OCI-LY1 (cell line): ENCODE results near the gene E2F8.

Source experiments
- H2AFZ ChIP-seq: fragments of 200-600 bp; sonication (generic), shearing (Covaris generic); 2 replicates; pipeline ENCODE4 v1.6.0; 2014; ENCODE audit warnings: antibody characterized with exemption, mild to moderate bottlenecking, low read length
- H3F3A ChIP-seq: fragments of 200-600 bp; sonication (generic), shearing (Covaris generic); 2 replicates; pipeline ENCODE4 v1.6.0; 2014; ENCODE audit warnings: mild to moderate bottlenecking, antibody characterized with exemption, low read length, moderate library complexity; ENCODE audit not compliant: insufficient read depth
- H3K27ac ChIP-seq: fragments of 200-600 bp; sonication (generic); 2 replicates; pipeline ENCODE4 v1.5.1; 2014; ENCODE audit warnings: low read length, mixed run types, mild to moderate bottlenecking, low read depth; ENCODE audit not compliant: poor library complexity, severe bottlenecking
- H3K27me3 ChIP-seq: fragments of 200-600 bp; sonication (generic); 2 replicates; pipeline ENCODE4 v1.6.0; 2014; ENCODE audit warnings: antibody characterized with exemption, mild to moderate bottlenecking, low read length, moderate library complexity; ENCODE audit not compliant: insufficient read depth
- H3K36me3 ChIP-seq: fragments of 200-600 bp; sonication (generic); 2 replicates; pipeline ENCODE4 v1.6.1; 2014; ENCODE audit warnings: mild to moderate bottlenecking, antibody characterized with exemption, low read length, moderate library complexity, mixed read lengths; ENCODE audit not compliant: insufficient read depth
- H3K4me1 ChIP-seq: fragments of 200-600 bp; sonication (generic); 2 replicates; pipeline ENCODE4 v1.5.1; 2014; ENCODE audit warnings: mild to moderate bottlenecking, low read length, moderate library complexity; ENCODE audit not compliant: insufficient read depth, severe bottlenecking
- H3K4me2 ChIP-seq: fragments of 200-600 bp; sonication (generic), shearing (Covaris generic); 2 replicates; pipeline ENCODE4 v1.6.1; 2014; ENCODE audit warnings: low read length
- H3K4me3 ChIP-seq: fragments of 200-600 bp; sonication (generic); 2 replicates; pipeline ENCODE4 v1.5.1; 2014; ENCODE audit warnings: low read length, low read depth, mild to moderate bottlenecking, mixed read lengths; ENCODE audit not compliant: poor library complexity, severe bottlenecking
- H3K79me2 ChIP-seq: fragments of 200-600 bp; shearing (Covaris generic); 2 replicates; pipeline ENCODE4 v1.6.1; 2016; ENCODE audit warnings: mixed run types, low read length, mixed read lengths; ENCODE audit not compliant: insufficient read depth
- H3K9ac ChIP-seq: fragments of 200-600 bp; sonication (generic), shearing (Covaris generic); 2 replicates; pipeline ENCODE4 v1.6.1; 2014; ENCODE audit warnings: mild to moderate bottlenecking, low read length, mixed read lengths
- H3K9me2 ChIP-seq: fragments of 200-600 bp; sonication (generic), shearing (Covaris generic); 2 replicates; pipeline ENCODE4 v1.6.1; 2014; ENCODE audit warnings: low read depth, mild to moderate bottlenecking, low read length, mixed read lengths
- H3K9me3 ChIP-seq: fragments of 200-600 bp; shearing (Covaris generic); 2 replicates; pipeline ENCODE4 v1.6.1; 2014; ENCODE audit warnings: low read length, mixed read lengths
- H4K20me1 ChIP-seq: fragments of 200-600 bp; sonication (generic), shearing (Covaris generic); 2 replicates; pipeline ENCODE4 v1.6.0; 2016; ENCODE audit warnings: mild to moderate bottlenecking, low read length; ENCODE audit not compliant: insufficient read depth
- EZH2 ChIP-seq: fragments of 200-600 bp; sonication (generic), shearing (Covaris generic); IDR thresholded peaks from 2 replicates; pipeline ENCODE4 v1.8.0; 2017; ENCODE audit warnings: borderline replicate concordance, mixed run types, mild to moderate bottlenecking, antibody characterized with exemption, low read length, moderate library complexity, mixed read lengths
- TF ChIP-seq, protein P1 (sequence below): fragments of 200-600 bp; sonication (generic), shearing (Covaris generic); IDR thresholded peaks from 2 replicates; pipeline ENCODE4 v1.5.1; 2017; ENCODE audit warnings: mild to moderate bottlenecking, antibody characterized with exemption, low read length, moderate library complexity, mixed read lengths

E2F8 gene

GRCh38 chr11:19216021-19216420, 24.7 kb downstream of the E2F8 start:
- Histone ChIP-seq H2AFZ (no peak overlapping the region), H3K9me3 (no peaks in the 10 kb centered on the region), H3K9ac (no peak overlapping the region), H3K9me2 (no peaks in the 10 kb centered on the region), H3F3A (0 out of 2 replicates have a peak, but pooled peaks cover 4% of the 10 kb centered on the region), H3K79me2 (no peaks in the 10 kb centered on the region), H3K27me3 (no peaks in the 10 kb centered on the region), H3K27ac (no peak overlapping the region), H3K36me3 (no peaks in the 10 kb centered on the region), H4K20me1 (no peaks in the 10 kb centered on the region), H3K4me3 (no peak overlapping the region), H3K4me2 (no peak overlapping the region), H3K4me1 (no peaks in the 10 kb centered on the region)
- TF ChIP-seq, protein P1, sequence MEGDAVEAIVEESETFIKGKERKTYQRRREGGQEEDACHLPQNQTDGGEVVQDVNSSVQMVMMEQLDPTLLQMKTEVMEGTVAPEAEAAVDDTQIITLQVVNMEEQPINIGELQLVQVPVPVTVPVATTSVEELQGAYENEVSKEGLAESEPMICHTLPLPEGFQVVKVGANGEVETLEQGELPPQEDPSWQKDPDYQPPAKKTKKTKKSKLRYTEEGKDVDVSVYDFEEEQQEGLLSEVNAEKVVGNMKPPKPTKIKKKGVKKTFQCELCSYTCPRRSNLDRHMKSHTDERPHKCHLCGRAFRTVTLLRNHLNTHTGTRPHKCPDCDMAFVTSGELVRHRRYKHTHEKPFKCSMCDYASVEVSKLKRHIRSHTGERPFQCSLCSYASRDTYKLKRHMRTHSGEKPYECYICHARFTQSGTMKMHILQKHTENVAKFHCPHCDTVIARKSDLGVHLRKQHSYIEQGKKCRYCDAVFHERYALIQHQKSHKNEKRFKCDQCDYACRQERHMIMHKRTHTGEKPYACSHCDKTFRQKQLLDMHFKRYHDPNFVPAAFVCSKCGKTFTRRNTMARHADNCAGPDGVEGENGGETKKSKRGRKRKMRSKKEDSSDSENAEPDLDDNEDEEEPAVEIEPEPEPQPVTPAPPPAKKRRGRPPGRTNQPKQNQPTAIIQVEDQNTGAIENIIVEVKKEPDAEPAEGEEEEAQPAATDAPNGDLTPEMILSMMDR = no peak
- no peak for TF ChIP-seq EZH2

DNA sequence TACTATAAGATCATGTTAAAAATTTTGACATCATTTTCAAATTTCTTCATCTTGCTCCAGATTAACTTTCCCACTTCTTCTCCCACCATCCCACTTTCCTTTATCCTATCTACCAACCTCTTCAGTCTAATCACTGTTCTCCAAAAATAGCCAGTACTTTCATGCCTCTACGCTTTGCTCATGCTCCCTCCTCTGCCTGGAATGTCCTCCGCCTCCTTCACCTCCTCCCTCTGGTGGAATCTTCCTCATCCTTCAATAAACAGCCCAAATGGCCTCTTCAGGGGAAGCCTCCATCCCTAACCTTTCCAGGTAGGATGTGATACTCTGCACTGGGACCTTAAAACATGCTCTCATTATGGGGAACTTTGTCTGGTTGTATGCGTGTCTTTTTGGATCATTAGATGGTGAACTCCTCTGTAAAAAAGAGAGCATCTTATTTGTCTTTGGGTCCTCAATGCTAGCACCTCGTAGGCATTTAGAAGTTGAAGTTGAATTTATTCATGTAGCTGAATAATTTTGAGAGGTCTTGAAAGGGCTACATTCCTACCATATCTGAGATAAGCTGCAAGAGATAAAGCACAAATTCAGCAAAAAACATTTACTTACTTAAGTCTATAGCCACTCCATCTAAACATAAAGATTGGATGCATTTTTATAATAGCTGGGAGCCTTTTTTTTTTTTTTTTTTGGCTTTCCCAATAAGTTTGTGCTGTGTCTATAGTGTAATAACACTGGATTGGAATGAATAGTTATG, 31.0 kb downstream of the E2F8 start:
- Histone ChIP-seq H3F3A (no peaks in the 10 kb centered on the region), H3K36me3 (no peaks in the 10 kb centered on the region), H3K9ac (no peak overlapping the region), H3K4me1 (no peaks in the 10 kb centered on the region), H3K4me2 (no peak overlapping the region), H3K9me3 (no peaks in the 10 kb centered on the region), H3K27me3 (no peaks in the 10 kb centered on the region), H3K4me3 (no peak overlapping the region), H4K20me1 (no peaks in the 10 kb centered on the region), H3K79me2 (no peaks in the 10 kb centered on the region), H3K27ac (no peak overlapping the region), H3K9me2 (no peaks in the 10 kb centered on the region), H2AFZ (no peak overlapping the region)
- TF ChIP-seq, protein P1 = no peak
- no peak for TF ChIP-seq EZH2

GRCh38 chr11:19208959-19209546, 31.7 kb downstream of the E2F8 start:
- no peaks in the 10 kb centered on the region for H3K36me3 ChIP-seq
- TF ChIP-seq, protein P1 = no peak
- no peak for TF ChIP-seq EZH2
- H3K4me3 ChIP-seq = no peak overlapping the region
- H3K9ac ChIP-seq = no peak overlapping the region
- no peaks in the 10 kb centered on the region for H4K20me1 ChIP-seq
- H3K27me3 ChIP-seq = no peaks in the 10 kb centered on the region
- no peak overlapping the region for H2AFZ ChIP-seq
- no peak overlapping the region for H3K27ac ChIP-seq
- no peak overlapping the region for H3K4me2 ChIP-seq
- no peaks in the 10 kb centered on the region for H3K9me3 ChIP-seq
- H3K79me2 ChIP-seq = no peaks in the 10 kb centered on the region
- H3K4me1 ChIP-seq = no peaks in the 10 kb centered on the region
- no peaks in the 10 kb centered on the region for H3F3A ChIP-seq
- no peaks in the 10 kb centered on the region for H3K9me2 ChIP-seq
